AG08396 (cell line): ENCODE data around the gene MAGI2.

Experiments used
- DNase-seq: peaks from one replicate; pipeline ENCODE4 v3.0.0; 2012; ENCODE audit warnings: low spot score, mixed read lengths

MAGI2 gene

GRCh38 chr7:78489476-78490240 is 963.8 kb downstream of the MAGI2 start:
- no peak for DNase-seq

- DNase-seq: no peak
Measured at GRCh38 chr7:78487464-78487863, 966.0 kb downstream of the MAGI2 start.

- DNase-seq: peak; percentile 16
Measured at GRCh38 chr7:78479348-78479747, 974.1 kb downstream of the MAGI2 start.

- no peak for DNase-seq
Measured at GRCh38 chr7:78476851-78477405, 976.5 kb downstream of the MAGI2 start.

- DNase-seq: no peak
Measured at GRCh38 chr7:78473571-78474301, 979.7 kb downstream of the MAGI2 start.

GRCh38 chr7:78473021-78473420 is 980.4 kb downstream of the MAGI2 start:
- DNase-seq: no peak

- DNase-seq: peak; percentile 38
Measured at GRCh38 chr7:78472519-78472918, 980.9 kb downstream of the MAGI2 start.

GRCh38 chr7:78465894-78466293 is 987.6 kb downstream of the MAGI2 start:
- DNase-seq: no peak

GRCh38 chr7:78463039-78463438 is 990.4 kb downstream of the MAGI2 start:
- no peak for DNase-seq

GRCh38 chr7:78450706-78451105 is 1002.8 kb downstream of the MAGI2 start:
- DNase-seq: no peak

GRCh38 chr7:78448911-78449310 is 1004.6 kb downstream of the MAGI2 start:
- DNase-seq: no peak

- DNase-seq: no peak
Measured at GRCh38 chr7:78444267-78444666, 1009.2 kb downstream of the MAGI2 start.

- no peak for DNase-seq
Measured at GRCh38 chr7:78443811-78444210, 1009.7 kb downstream of the MAGI2 start.

- DNase-seq: no peak
Measured at GRCh38 chr7:78441737-78442136, 1011.7 kb downstream of the MAGI2 start.

- DNase-seq: no peak
Measured at GRCh38 chr7:78438433-78438832, 1015.0 kb downstream of the MAGI2 start.

- peak; percentile 47 for DNase-seq
Measured at GRCh38 chr7:78437118-78437517, 1016.3 kb downstream of the MAGI2 start.

- no peak for DNase-seq
Measured at GRCh38 chr7:78435355-78435754, 1018.1 kb downstream of the MAGI2 start.

GRCh38 chr7:78434281-78434680 is 1019.2 kb downstream of the MAGI2 start:
- DNase-seq: no peak

GRCh38 chr7:78433421-78433820 is 1020.0 kb downstream of the MAGI2 start:
- no peak for DNase-seq

GRCh38 chr7:78429878-78430277 is 1023.6 kb downstream of the MAGI2 start:
- DNase-seq: no peak

- DNase-seq: no peak
Measured at GRCh38 chr7:78427209-78427608, 1026.3 kb downstream of the MAGI2 start.

GRCh38 chr7:78420001-78420400 is 1033.5 kb downstream of the MAGI2 start:
- DNase-seq: no peak

GRCh38 chr7:78417180-78417853 is 1036.2 kb downstream of the MAGI2 start:
- no peak for DNase-seq
